HepG2 (cell line): ENCODE results near the gene MIA2. TPM values are rescaled to one million over a fixed set of nuclear protein-coding genes. Genes with fewer than 3 reads are reported as not detected.

Experiments used
- HNF1B ChIP-seq: sonication (generic); formaldehyde crosslinking; IDR thresholded peaks from 2 replicates; pipeline ENCODE4 v1.5.1; 2020; ENCODE audit warnings: mild to moderate bottlenecking, moderate library complexity, missing genetic modification reagents
- JARID2 ChIP-seq: sonication (generic); formaldehyde crosslinking; IDR thresholded peaks from 2 replicates; pipeline ENCODE4 v1.8.1; 2023; ENCODE audit warnings: missing genetic modification reagents, inconsistent platforms; ENCODE audit not compliant: insufficient replicate concordance
- KAT7 ChIP-seq: IDR thresholded peaks from 2 replicates; pipeline ENCODE4 v1.6.1; 2018; ENCODE audit warnings: borderline replicate concordance, missing compliant biosample characterization
- MAFF ChIP-seq: IDR thresholded peaks from 2 replicates; pipeline ENCODE4 v1.6.1; 2011; ENCODE audit warnings: low read depth, low read length, improper control_type of control experiment
- MTF2 ChIP-seq: sonication (generic); formaldehyde crosslinking; IDR thresholded peaks from 2 replicates; pipeline ENCODE4 v1.5.0; 2020; ENCODE audit warnings: missing genetic modification reagents, borderline replicate concordance
- NFRKB ChIP-seq: fragments of 450-650 bp; IDR thresholded peaks from 2 replicates; pipeline ENCODE4 v1.6.1; 2017
- PHF5A ChIP-seq: IDR thresholded peaks from one replicate; pipeline ENCODE4 v1.6.1; 2018; ENCODE audit warnings: low read depth, missing genetic modification reagents; ENCODE audit not compliant: unreplicated experiment
- POLR2G ChIP-seq: fragments of 200-400 bp; formaldehyde crosslinking; IDR thresholded peaks from 2 replicates; pipeline ENCODE4 v1.6.1; 2018; ENCODE audit warnings: mild to moderate bottlenecking, low read depth, low read length, moderate library complexity
- RAD21 ChIP-seq: fragments of 450-650 bp; formaldehyde crosslinking; IDR thresholded peaks from 2 replicates; pipeline ENCODE4 v1.5.0; 2020; ENCODE audit warnings: mild to moderate bottlenecking
- RAD51 ChIP-seq: fragments of 450-650 bp; IDR thresholded peaks from 2 replicates; pipeline ENCODE4 v1.6.1; 2016; ENCODE audit warnings: borderline replicate concordance
- RBAK ChIP-seq: sonication (generic); formaldehyde crosslinking; IDR thresholded peaks from 2 replicates; pipeline ENCODE4 v1.5.1; 2020; ENCODE audit warnings: mild to moderate bottlenecking, missing genetic modification reagents
- RBM39 ChIP-seq: fragments of 200-400 bp; formaldehyde crosslinking; IDR thresholded peaks from one replicate; pipeline ENCODE4 v1.6.1; 2018; ENCODE audit warnings: antibody characterized with exemption, mild to moderate bottlenecking, low read depth, low read length; ENCODE audit not compliant: poor library complexity, severe bottlenecking
- SATB2 ChIP-seq: sonication (generic); formaldehyde crosslinking; IDR thresholded peaks from 2 replicates; pipeline ENCODE4 v1.5.0; 2020; ENCODE audit warnings: missing genetic modification reagents
- SMAD1 ChIP-seq: sonication (generic); formaldehyde crosslinking; IDR thresholded peaks from 2 replicates; pipeline ENCODE4 v1.4.0; 2020; ENCODE audit warnings: missing genetic modification reagents, low read depth, mild to moderate bottlenecking, borderline replicate concordance
- THAP11 ChIP-seq: IDR thresholded peaks from 2 replicates; pipeline ENCODE4 v1.6.1; 2016; ENCODE audit warnings: missing biosample characterization, missing genetic modification reagents
- TRIM24 ChIP-seq: sonication (generic); formaldehyde crosslinking; IDR thresholded peaks from 2 replicates; pipeline ENCODE4 v1.8.0; 2022; ENCODE audit warnings: mild to moderate bottlenecking, missing genetic modification reagents
- ZIK1 ChIP-seq: sonication (generic); formaldehyde crosslinking; IDR thresholded peaks from 2 replicates; pipeline ENCODE4 v1.5.0; 2020; ENCODE audit warnings: mild to moderate bottlenecking, low read depth, missing genetic modification reagents, borderline replicate concordance
- ZNF18 ChIP-seq: sonication (generic); formaldehyde crosslinking; IDR thresholded peaks from 2 replicates; pipeline ENCODE4 v1.8.0; 2022; ENCODE audit warnings: mild to moderate bottlenecking, missing genetic modification reagents; ENCODE audit not compliant: insufficient replicate concordance
- ZNF253 ChIP-seq: sonication (generic); formaldehyde crosslinking; IDR thresholded peaks from 2 replicates; pipeline ENCODE4 v1.8.0; 2022; ENCODE audit warnings: mild to moderate bottlenecking, missing genetic modification reagents, borderline replicate concordance
- ZNF256 ChIP-seq: sonication (generic); formaldehyde crosslinking; conservative IDR thresholded peaks from 2 replicates; pipeline ENCODE4 v1.4.0; 2020; ENCODE audit warnings: missing genetic modification reagents
- ZNF331 ChIP-seq: sonication (generic); formaldehyde crosslinking; IDR thresholded peaks from 2 replicates; pipeline ENCODE4 v1.4.0; 2020; ENCODE audit warnings: missing genetic modification reagents
- ZNF383 ChIP-seq: sonication (generic); formaldehyde crosslinking; IDR thresholded peaks from 2 replicates; pipeline ENCODE4 v1.4.0; 2020; ENCODE audit warnings: missing genetic modification reagents, mild to moderate bottlenecking, borderline replicate concordance
- ZNF564 ChIP-seq: sonication (generic); formaldehyde crosslinking; IDR thresholded peaks from 2 replicates; pipeline ENCODE4 v1.8.1; 2023; ENCODE audit warnings: mild to moderate bottlenecking, missing genetic modification reagents
- ZNF576 ChIP-seq: sonication (generic); formaldehyde crosslinking; IDR thresholded peaks from 2 replicates; pipeline ENCODE4 v1.4.0; 2020; ENCODE audit warnings: mild to moderate bottlenecking, missing genetic modification reagents
- ZNF589 ChIP-seq: sonication (generic); formaldehyde crosslinking; conservative IDR thresholded peaks from 2 replicates; pipeline ENCODE4 v1.8.0; 2022; ENCODE audit warnings: mild to moderate bottlenecking, moderate library complexity, missing genetic modification reagents
- ZNF639 ChIP-seq: conservative IDR thresholded peaks from 2 replicates; pipeline ENCODE4 v1.6.1; 2018; ENCODE audit warnings: missing genetic modification reagents
- ZNF652 ChIP-seq: IDR thresholded peaks from 2 replicates; pipeline ENCODE4 v1.6.1; 2016; ENCODE audit warnings: low read depth, borderline replicate concordance
- ZNF674 ChIP-seq: sonication (generic); formaldehyde crosslinking; IDR thresholded peaks from 2 replicates; pipeline ENCODE4 v1.5.0; 2020; ENCODE audit warnings: low read depth, mild to moderate bottlenecking, missing genetic modification reagents
- ZNF816 ChIP-seq: sonication (generic); formaldehyde crosslinking; IDR thresholded peaks from 2 replicates; pipeline ENCODE4 v1.8.0; 2022; ENCODE audit warnings: missing genetic modification reagents, mild to moderate bottlenecking, borderline replicate concordance
- polyA plus RNA-seq, 8 experiments: library from polyadenylated mRNA; depleted of rRNA in 3 of 8; stranded (reverse) in 7 of 8; unstranded in 1 of 8; fragments of >200 nt; fragmentation: Illumina TruSeq in 4 of 8; extraction: Trizol in 4 of 8; gene quantifications; 2 replicates each; pipeline versions ENCODE4 v1.2.1 to v1.2.3, GENCODE V29; 2011 to 2016; ENCODE audit warnings: low read depth in 4 of 8, missing spikeins in 1 of 8, mixed read lengths in 1 of 8; ENCODE audit not compliant: insufficient read depth in 1 of 8
- total RNA-seq, 5 experiments: library from RNA; depleted of rRNA; stranded (reverse); fragments of >200 nt; fragmentation: Illumina TruSeq; extraction: Trizol; gene quantifications; 2 replicates each; pipeline ENCODE4 v1.2.3, GENCODE V29; 2016; ENCODE audit warnings: low read depth in 1 of 5

The MIA2 gene
- total and polyA plus RNA-seq, 2 of the 13 experiments (the other 11 are each of a cell fraction or from before 2014, with no cell fraction given): 134 to 158 TPM

GRCh38 chr14:39266525-39266870 lies 32.8 kb downstream of the MIA2 start (continued):
- TF ChIP-seq ZNF18 (CRISPR knock-in tag): peak; percentile 94
- peak; percentile 99 for TF ChIP-seq ZNF256 (CRISPR knock-in tag)
- peak; percentile 97 for TF ChIP-seq HNF1B (CRISPR knock-in tag)
- no peak; the same call in 1 of the 2 replicates for TF ChIP-seq ZNF383 (CRISPR knock-in tag)
- TF ChIP-seq ZNF253 (CRISPR knock-in tag): peak; percentile 89; the same call in 1 of the 2 replicates
- no peak for TF ChIP-seq JARID2
- TF ChIP-seq MTF2 (CRISPR knock-in tag): peak; percentile 85
- TF ChIP-seq ZNF589 (CRISPR knock-in tag): no peak; the same call in 1 of the 2 replicates
- TF ChIP-seq ZNF639 (CRISPR knock-in tag): peak; percentile 87
- TF ChIP-seq POLR2G: peak; percentile 99
- no peak for TF ChIP-seq RBM39
- TF ChIP-seq ZNF576 (CRISPR knock-in tag): peak; percentile 40; the same call in 1 of the 2 replicates
- TF ChIP-seq ZNF652: peak; percentile 80
- TF ChIP-seq MAFF: no peak
- TF ChIP-seq TRIM24 (CRISPR knock-in tag): no peak
- no peak for TF ChIP-seq NFRKB
- peak; percentile 50 for TF ChIP-seq RBAK (CRISPR knock-in tag)
- peak; percentile 57 for TF ChIP-seq ZNF564 (CRISPR knock-in tag)
- TF ChIP-seq RAD51: no peak
- TF ChIP-seq ZIK1: peak; percentile 72
- peak; percentile 96; the same call in 1 of the 2 replicates for TF ChIP-seq SATB2 (CRISPR knock-in tag)
- TF ChIP-seq ZNF331: peak; percentile 96
- TF ChIP-seq SMAD1 (CRISPR knock-in tag): no peak; the same call in 1 of the 2 replicates
- TF ChIP-seq RAD21 (CRISPR knock-in tag): peak; percentile 69
- TF ChIP-seq PHF5A: peak; percentile 77
- TF ChIP-seq ZNF674 (CRISPR knock-in tag): peak; percentile 44; the same call in 1 of the 2 replicates
- TF ChIP-seq THAP11 (CRISPR knock-in tag): peak; percentile 75
- TF ChIP-seq ZNF816 (CRISPR knock-in tag): peak; percentile 99
- TF ChIP-seq KAT7 (CRISPR knock-in tag): no peak; the same call in none of the 2 replicates
